HEK293 (cell line): ENCODE data around the gene SLC39A7.

Source experiments
- CTCF ChIA-PET: fragments of 350-600 bp; formaldehyde crosslinking; extraction: SDS; loops from one replicate; lab custom pipeline; 2021; ENCODE audit warnings: antibody characterized with exemption; lab: Yijun Ruan, JAX
- POLR2A ChIA-PET: fragments of 300-600 bp; formaldehyde crosslinking; extraction: SDS; loops from one replicate; lab custom pipeline; 2020; ENCODE audit warnings: antibody characterized with exemption, inconsistent platforms; lab: Yijun Ruan, JAX
- H3K27ac ChIP-seq: fragments of 200-500 bp; sonication (Bioruptor generic); 2 replicates; pipeline ENCODE4 v1.5.1; 2014; ENCODE audit warnings: low read depth, low read length, control low read depth, inconsistent platforms; ENCODE audit errors: extremely low read depth
- H3K36me3 ChIP-seq, 2 experiments: fragments of 200-500 bp in 1 of 2; sonication (Bioruptor generic) in 1 of 2; 1 replicate in 1 of 2; 2 replicates in 1 of 2; pipeline ENCODE4 v1.5.1; 2014 to 2017; ENCODE audit warnings: inconsistent platforms in 2 of 2, low read length in 2 of 2; ENCODE audit not compliant: control insufficient read depth in 2 of 2, insufficient read depth in 1 of 2
- H3K4me1 ChIP-seq: fragments of 200-500 bp; sonication (Bioruptor generic); 2 replicates; pipeline ENCODE4 v1.5.1; 2014; ENCODE audit warnings: mild to moderate bottlenecking, low read length, inconsistent platforms; ENCODE audit not compliant: control insufficient read depth, insufficient read depth
- H3K4me3 ChIP-seq: 2 replicates; pipeline ENCODE4 v1.5.1; 2011; ENCODE audit warnings: low read depth, mild to moderate bottlenecking, control low read depth, low read length, moderate library complexity
- H3K9me3 ChIP-seq: fragments of 200-500 bp; sonication (Bioruptor generic); 2 replicates; pipeline ENCODE4 v1.5.1; 2014; ENCODE audit warnings: low read depth, low read length, inconsistent platforms; ENCODE audit not compliant: control insufficient read depth, insufficient read depth
- BCL11B ChIP-seq: fragments of 450-650 bp; formaldehyde crosslinking; IDR thresholded peaks from 2 replicates; pipeline ENCODE4 v1.5.1; 2016; ENCODE audit warnings: low read depth, missing biosample characterization, missing genetic modification characterization
- KLF1 ChIP-seq: fragments of 450-650 bp; formaldehyde crosslinking; IDR thresholded peaks from 2 replicates; pipeline ENCODE4 v1.5.1; 2016; ENCODE audit warnings: missing biosample characterization, missing genetic modification characterization
- PRDM10 ChIP-seq: fragments of 450-650 bp; formaldehyde crosslinking; IDR thresholded peaks from 2 replicates; pipeline ENCODE4 v1.5.1; 2016; ENCODE audit warnings: missing biosample characterization, missing genetic modification characterization
- PRDM2 ChIP-seq: fragments of 450-650 bp; formaldehyde crosslinking; IDR thresholded peaks from 2 replicates; pipeline ENCODE4 v1.5.1; 2016; ENCODE audit warnings: missing biosample characterization, missing genetic modification characterization, borderline replicate concordance
- SETDB1 ChIP-seq: IDR thresholded peaks from one replicate; pipeline ENCODE4 v1.6.1; 2017; ENCODE audit warnings: mild to moderate bottlenecking, low read length, moderate library complexity, mixed read lengths; ENCODE audit not compliant: insufficient read length
- SP3 ChIP-seq: fragments of 450-650 bp; formaldehyde crosslinking; IDR thresholded peaks from 2 replicates; pipeline ENCODE4 v1.5.1; 2016; ENCODE audit warnings: missing biosample characterization, missing genetic modification characterization
- WT1 ChIP-seq: fragments of 450-650 bp; formaldehyde crosslinking; IDR thresholded peaks from 2 replicates; pipeline ENCODE4 v1.5.1; 2016; ENCODE audit warnings: missing biosample characterization, missing genetic modification characterization
- YY1 ChIP-seq: fragments of 450-650 bp; formaldehyde crosslinking; IDR thresholded peaks from 2 replicates; pipeline ENCODE4 v1.5.1; 2018; ENCODE audit warnings: missing biosample characterization, missing genetic modification characterization
- ZBTB17 ChIP-seq: fragments of 450-650 bp; formaldehyde crosslinking; IDR thresholded peaks from 2 replicates; pipeline ENCODE4 v1.5.1; 2016; ENCODE audit warnings: missing biosample characterization, missing genetic modification characterization
- ZBTB26 ChIP-seq: fragments of 450-650 bp; formaldehyde crosslinking; optimal IDR thresholded peaks from 2 replicates; pipeline ENCODE3; 2016; ENCODE audit warnings: missing biosample characterization, mild to moderate bottlenecking, missing genetic modification characterization
- ZEB2 ChIP-seq: fragments of 450-650 bp; formaldehyde crosslinking; IDR thresholded peaks from 2 replicates; pipeline ENCODE4 v1.5.1; 2016; ENCODE audit warnings: missing biosample characterization, missing genetic modification characterization
- ZFP69B ChIP-seq: fragments of 450-650 bp; formaldehyde crosslinking; IDR thresholded peaks from 2 replicates; pipeline ENCODE4 v1.5.1; 2016; ENCODE audit warnings: missing biosample characterization, missing genetic modification characterization
- ZNF10 ChIP-seq: fragments of 450-650 bp; formaldehyde crosslinking; IDR thresholded peaks from 2 replicates; pipeline ENCODE4 v1.5.1; 2017; ENCODE audit warnings: missing biosample characterization, missing genetic modification characterization
- ZNF114 ChIP-seq: fragments of 450-650 bp; formaldehyde crosslinking; IDR thresholded peaks from 2 replicates; pipeline ENCODE4 v1.5.0; 2017; ENCODE audit warnings: missing biosample characterization, missing genetic modification characterization
- ZNF221 ChIP-seq: fragments of 450-650 bp; formaldehyde crosslinking; IDR thresholded peaks from 2 replicates; pipeline ENCODE4 v1.5.1; 2017; ENCODE audit warnings: missing biosample characterization, missing genetic modification characterization, borderline replicate concordance
- ZNF26 ChIP-seq: fragments of 450-650 bp; formaldehyde crosslinking; IDR thresholded peaks from 2 replicates; pipeline ENCODE4 v1.5.1; 2016; ENCODE audit warnings: missing biosample characterization, missing genetic modification characterization
- ZNF311 ChIP-seq: fragments of 450-650 bp; formaldehyde crosslinking; IDR thresholded peaks from 2 replicates; pipeline ENCODE4 v1.5.1; 2017; ENCODE audit warnings: missing biosample characterization, missing genetic modification characterization, borderline replicate concordance
- ZNF404 ChIP-seq: fragments of 450-650 bp; formaldehyde crosslinking; IDR thresholded peaks from 2 replicates; pipeline ENCODE4 v1.5.1; 2017; ENCODE audit warnings: missing biosample characterization, missing genetic modification characterization
- ZNF423 ChIP-seq: fragments of 450-650 bp; formaldehyde crosslinking; IDR thresholded peaks from 2 replicates; pipeline ENCODE4 v1.5.1; 2016; ENCODE audit warnings: missing biosample characterization, missing genetic modification characterization
- ZNF510 ChIP-seq: fragments of 450-650 bp; formaldehyde crosslinking; IDR thresholded peaks from 2 replicates; pipeline ENCODE4 v1.5.1; 2018; ENCODE audit warnings: mild to moderate bottlenecking, missing genetic modification characterization, missing biosample characterization; ENCODE audit not compliant: insufficient replicate concordance
- ZNF561 ChIP-seq: fragments of 450-650 bp; IDR thresholded peaks from 2 replicates; pipeline ENCODE4 v1.5.1; 2018; ENCODE audit warnings: missing biosample characterization, missing genetic modification characterization, borderline replicate concordance
- ZNF600 ChIP-seq: fragments of 450-650 bp; formaldehyde crosslinking; IDR thresholded peaks from 2 replicates; pipeline ENCODE4 v1.5.1; 2016; ENCODE audit warnings: missing biosample characterization, missing genetic modification characterization
- ZNF629 ChIP-seq: fragments of 450-650 bp; formaldehyde crosslinking; IDR thresholded peaks from 2 replicates; pipeline ENCODE4 v1.5.1; 2017; ENCODE audit warnings: missing biosample characterization, missing genetic modification characterization
- ZNF654 ChIP-seq: fragments of 450-650 bp; formaldehyde crosslinking; IDR thresholded peaks from 2 replicates; pipeline ENCODE4 v1.5.1; 2016; ENCODE audit warnings: low read depth, missing biosample characterization, missing genetic modification characterization
- ZNF791 ChIP-seq: fragments of 450-650 bp; formaldehyde crosslinking; IDR thresholded peaks from 2 replicates; pipeline ENCODE4 v1.5.1; 2016; ENCODE audit warnings: missing biosample characterization, missing genetic modification characterization

Gene SLC39A7

GRCh38 chr6:33208091-33208967 is 7.7 kb downstream of the SLC39A7 start, which contains the start of gene RING1:
RING1 (plus strand) TSS chr6:33208500; CDS start chr6:33208823, 323 bp downstream.
- Histone ChIP-seq H3K4me1 (peaks cover 21% of the 10 kb centered on the region), H3K9me3 (no peaks in the 10 kb centered on the region), H3K27ac (peak within 1 kb of the TSS; percentile 95), H3K4me3 (peak within 1 kb of the TSS; percentile 88), H3K36me3 (peaks cover 11 to 34% of the 10 kb centered on the region in 2 experiments; a peak in 2 of 3 replicates)
- ChIA-PET CTCF (interaction anchor here (0.7 to 3.9 kb wide), 6 partner anchors 10 to 48 kb away, joined by 3 to 30 read pairs (median 4); no protein-coding TSS in a partner anchor), POLR2A (interaction anchor here (0.5 to 2.8 kb wide), 26 partner anchors 8 to 383 kb away, joined by 3 to 25 read pairs (median 6); partner anchors contain the start of genes B3GALT4, RPS18, RXRB and SLC39A7)
- peak; percentile 33; the same call in 1 of the 2 replicates for TF ChIP-seq ZBTB17 (tag by site-specific recombination)
- no peak for TF ChIP-seq ZNF404 (tag by site-specific recombination)
- TF ChIP-seq ZNF311 (tag by site-specific recombination), result no peak
- peak; percentile 68 for TF ChIP-seq SP3 (tag by site-specific recombination)
- TF ChIP-seq ZNF600 (tag by site-specific recombination), result no peak
- peak; percentile 81 for TF ChIP-seq ZBTB26 (tag by site-specific recombination)
- no peak for TF ChIP-seq SETDB1
- no peak for TF ChIP-seq ZNF26
- peak; percentile 88 for TF ChIP-seq YY1 (tag by site-specific recombination)
- 0 out of 2 replicates have a peak, but pooled peaks have one; percentile 20 for TF ChIP-seq BCL11B (tag by site-specific recombination)
- no peak for TF ChIP-seq ZNF221 (tag by site-specific recombination)
- 0 out of 2 replicates have a peak, but pooled peaks have one; percentile 9 for TF ChIP-seq PRDM10 (tag by site-specific recombination)
- TF ChIP-seq ZNF791 (tag by site-specific recombination), result no peak
- no peak for TF ChIP-seq ZNF10
- peak; percentile 32; the same call in 1 of the 2 replicates for TF ChIP-seq ZFP69B (tag by site-specific recombination)
- peak; percentile 71 for TF ChIP-seq ZNF423 (tag by site-specific recombination)
- no peak; the same call in 1 of the 2 replicates for TF ChIP-seq KLF1 (tag by site-specific recombination)
- no peak; the same call in 1 of the 2 replicates for TF ChIP-seq ZNF561 (tag by site-specific recombination)
- 0 out of 2 replicates have a peak, but pooled peaks have one; percentile 12 for TF ChIP-seq WT1
- no peak for TF ChIP-seq ZNF510 (tag by site-specific recombination)
- no peak for TF ChIP-seq PRDM2
- TF ChIP-seq ZEB2 (tag by site-specific recombination), result peak; percentile 84
- TF ChIP-seq ZNF114 (tag by site-specific recombination), result no peak
- TF ChIP-seq ZNF629, result peak; percentile 92
- TF ChIP-seq ZNF654 (tag by site-specific recombination), result no peak
